ENCODE measurements around the gene SMOC1.
"Not testable (repeated sequence)": the region's sequence is repeated elsewhere in the genome, so short reads cannot be mapped to it uniquely, and the experiment has no call there.

The SMOC1 gene

GRCh38 chr14:69896972-69897371, 17.8 kb downstream of the SMOC1 start:
- Histone ChIP-seq H3K27ac (ENCODE audit: low read length) (no peak overlapping the region), H3K4me3 (ENCODE audit: low read length) (no peak overlapping the region), H3K27me3 (ENCODE audit: low read depth, low read length) (peaks cover 46% of the 10 kb centered on the region), H3K9me3 (ENCODE audit: insufficient read depth, low read length) (no peaks in the 10 kb centered on the region; the same call in none of the 2 replicates), H2AFZ (ENCODE audit: low read depth, low read length) (no peak overlapping the region), H3K4me2 (ENCODE audit: low read length) (no peak overlapping the region), H3K4me1 (ENCODE audit: low read length) (peaks cover 8% of the 10 kb centered on the region), H3K9ac (ENCODE audit: low read length) (no peak overlapping the region), H3K79me2 (ENCODE audit: low read length) (no peaks in the 10 kb centered on the region), H4K20me1 (ENCODE audit: insufficient read depth, low read length) (no peaks in the 10 kb centered on the region), H3K36me3 (replicated peaks; ENCODE audit: low read depth, low read length) (no peaks in the 10 kb centered on the region)
- TF ChIP-seq, protein P1, sequence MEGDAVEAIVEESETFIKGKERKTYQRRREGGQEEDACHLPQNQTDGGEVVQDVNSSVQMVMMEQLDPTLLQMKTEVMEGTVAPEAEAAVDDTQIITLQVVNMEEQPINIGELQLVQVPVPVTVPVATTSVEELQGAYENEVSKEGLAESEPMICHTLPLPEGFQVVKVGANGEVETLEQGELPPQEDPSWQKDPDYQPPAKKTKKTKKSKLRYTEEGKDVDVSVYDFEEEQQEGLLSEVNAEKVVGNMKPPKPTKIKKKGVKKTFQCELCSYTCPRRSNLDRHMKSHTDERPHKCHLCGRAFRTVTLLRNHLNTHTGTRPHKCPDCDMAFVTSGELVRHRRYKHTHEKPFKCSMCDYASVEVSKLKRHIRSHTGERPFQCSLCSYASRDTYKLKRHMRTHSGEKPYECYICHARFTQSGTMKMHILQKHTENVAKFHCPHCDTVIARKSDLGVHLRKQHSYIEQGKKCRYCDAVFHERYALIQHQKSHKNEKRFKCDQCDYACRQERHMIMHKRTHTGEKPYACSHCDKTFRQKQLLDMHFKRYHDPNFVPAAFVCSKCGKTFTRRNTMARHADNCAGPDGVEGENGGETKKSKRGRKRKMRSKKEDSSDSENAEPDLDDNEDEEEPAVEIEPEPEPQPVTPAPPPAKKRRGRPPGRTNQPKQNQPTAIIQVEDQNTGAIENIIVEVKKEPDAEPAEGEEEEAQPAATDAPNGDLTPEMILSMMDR (IDR thresholded peaks at IDR 0.05; ENCODE audit: low read depth, low read length): no peak
- TF ChIP-seq EZH2phosphoT487 (IDR thresholded peaks at IDR 0.05; ENCODE audit: low read depth): no peak

DNA sequence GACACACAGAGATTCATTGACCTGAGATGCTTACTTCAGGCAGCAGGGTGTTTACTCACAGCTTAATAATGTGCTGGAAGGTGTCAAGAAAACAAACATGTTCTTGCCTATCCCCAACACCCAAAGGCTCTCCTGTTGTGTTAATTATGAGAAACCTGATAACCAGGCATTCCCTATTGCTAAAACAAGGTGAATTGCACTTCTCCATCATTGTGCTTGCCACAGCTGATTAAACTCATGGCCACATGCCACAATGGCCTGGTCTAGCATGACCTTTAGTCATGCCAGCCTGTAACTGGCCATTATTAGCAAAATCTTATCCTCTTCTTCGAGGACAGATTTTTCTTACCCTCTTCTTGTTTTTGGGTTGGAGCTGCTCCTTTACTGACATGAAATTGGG, 21.4 kb downstream of the SMOC1 start:
- peaks cover 17% of the 10 kb centered on the region for H3K27me3 ChIP-seq (ENCODE audit: low read depth, low read length)
- no peaks in the 10 kb centered on the region for H3K36me3 ChIP-seq (replicated peaks; ENCODE audit: low read depth, low read length)
- H3K9me3 ChIP-seq (ENCODE audit: insufficient read depth, low read length): no peaks in the 10 kb centered on the region; the same call in 1 of the 2 replicates
- H3K4me1 ChIP-seq (ENCODE audit: low read length): no peaks in the 10 kb centered on the region
- no peak overlapping the region for H3K4me2 ChIP-seq (ENCODE audit: low read length)
- no peaks in the 10 kb centered on the region for H4K20me1 ChIP-seq (ENCODE audit: insufficient read depth, low read length)
- TF ChIP-seq EZH2phosphoT487 (IDR thresholded peaks at IDR 0.05; ENCODE audit: low read depth): no peak
- TF ChIP-seq, protein P1 (IDR thresholded peaks at IDR 0.05; ENCODE audit: low read depth, low read length): no peak
- H3K4me3 ChIP-seq (ENCODE audit: low read length): no peak overlapping the region
- no peak overlapping the region for H3K27ac ChIP-seq (ENCODE audit: low read length)
- H3K79me2 ChIP-seq (ENCODE audit: low read length): no peaks in the 10 kb centered on the region
- H3K9ac ChIP-seq (ENCODE audit: low read length): no peak overlapping the region
- H2AFZ ChIP-seq (ENCODE audit: low read depth, low read length): no peak overlapping the region

GRCh38 chr14:69901113-69901951, 22.1 kb downstream of the SMOC1 start:
- Histone ChIP-seq H4K20me1 (ENCODE audit: insufficient read depth, low read length) (no peaks in the 10 kb centered on the region), H3K4me2 (ENCODE audit: low read length) (no peak overlapping the region), H3K27ac (ENCODE audit: low read length) (no peak overlapping the region), H3K27me3 (ENCODE audit: low read depth, low read length) (peaks cover 19% of the 10 kb centered on the region), H3K36me3 (replicated peaks; ENCODE audit: low read depth, low read length) (no peaks in the 10 kb centered on the region), H3K9me3 (ENCODE audit: insufficient read depth, low read length) (no peaks in the 10 kb centered on the region; the same call in 1 of the 2 replicates), H3K4me1 (ENCODE audit: low read length) (no peaks in the 10 kb centered on the region), H3K9ac (ENCODE audit: low read length) (no peak overlapping the region), H3K79me2 (ENCODE audit: low read length) (no peaks in the 10 kb centered on the region), H2AFZ (ENCODE audit: low read depth, low read length) (no peak overlapping the region), H3K4me3 (ENCODE audit: low read length) (no peak overlapping the region)
- TF ChIP-seq, protein P1 (IDR thresholded peaks at IDR 0.05; ENCODE audit: low read depth, low read length): no peak

GRCh38 chr14:69903046-69903445, 23.8 kb downstream of the SMOC1 start:
- not testable (repeated sequence) for H3K27ac ChIP-seq (ENCODE audit: low read length); H3K9me3 ChIP-seq (ENCODE audit: insufficient read depth, low read length); H3K9ac ChIP-seq (ENCODE audit: low read length); H2AFZ ChIP-seq (ENCODE audit: low read depth, low read length); H3K4me2 ChIP-seq (ENCODE audit: low read length); H3K36me3 ChIP-seq (replicated peaks; ENCODE audit: low read depth, low read length); H3K79me2 ChIP-seq (ENCODE audit: low read length); H4K20me1 ChIP-seq (ENCODE audit: insufficient read depth, low read length); H3K4me1 ChIP-seq (ENCODE audit: low read length); H3K4me3 ChIP-seq (ENCODE audit: low read length)
- peaks cover 18% of the 10 kb centered on the region for H3K27me3 ChIP-seq (ENCODE audit: low read depth, low read length)
